ENCODE results near the gene WFDC1.

WFDC1 gene

DNA sequence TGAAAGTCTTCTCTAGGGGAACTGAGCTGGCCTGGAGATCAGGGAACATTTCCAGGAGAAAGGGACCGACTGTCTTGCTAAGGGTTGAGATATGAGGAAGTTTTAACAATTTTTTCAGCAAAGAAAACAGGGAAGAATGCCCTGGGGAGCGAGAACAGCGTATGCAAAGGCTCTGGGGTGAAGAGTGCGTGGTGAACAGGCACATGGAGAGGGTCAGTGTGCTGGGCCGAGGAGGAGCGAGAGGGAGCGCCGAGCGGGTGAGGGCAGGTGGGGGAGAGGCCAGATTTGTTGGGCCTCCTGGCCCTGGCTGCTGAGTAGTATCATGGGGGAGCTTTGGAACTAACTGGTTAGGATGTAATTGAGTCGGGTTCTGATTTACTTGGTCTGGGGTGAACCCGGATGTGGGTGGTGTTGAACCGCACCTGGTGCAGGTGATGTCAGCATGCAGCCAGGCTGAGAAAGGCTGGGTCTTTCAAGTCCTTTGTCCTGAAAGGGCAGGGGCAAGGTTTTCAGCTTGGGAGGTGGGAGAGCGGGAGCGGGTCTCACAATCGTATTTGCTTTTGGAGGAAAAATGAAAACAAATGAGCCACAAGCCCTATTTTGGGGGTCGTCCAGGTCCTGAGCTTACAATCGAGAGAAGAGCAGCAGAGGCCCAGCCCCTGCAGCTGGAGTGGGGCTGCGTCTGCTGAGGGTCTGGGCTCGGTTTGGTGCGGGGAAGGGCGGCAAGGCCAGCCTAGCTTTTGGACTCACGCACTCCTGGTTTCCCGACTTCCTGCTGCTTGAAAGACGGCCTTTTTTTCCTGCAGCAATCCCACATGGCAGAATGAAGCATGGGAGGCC is 11.1 kb upstream of the WFDC1 start:
- ATAC-seq (no peak), DNase-seq (ENCODE audit: low spot score in 2 of 2) (no peak)
- Mint-ChIP-seq H3K4me1 (no peaks in the 10 kb centered on the region), H3K9me3 (no peaks in the 10 kb centered on the region), H3K27ac (no peak overlapping the region), H3K4me3 (no peak overlapping the region), H3K36me3 (no peaks in the 10 kb centered on the region)

DNA sequence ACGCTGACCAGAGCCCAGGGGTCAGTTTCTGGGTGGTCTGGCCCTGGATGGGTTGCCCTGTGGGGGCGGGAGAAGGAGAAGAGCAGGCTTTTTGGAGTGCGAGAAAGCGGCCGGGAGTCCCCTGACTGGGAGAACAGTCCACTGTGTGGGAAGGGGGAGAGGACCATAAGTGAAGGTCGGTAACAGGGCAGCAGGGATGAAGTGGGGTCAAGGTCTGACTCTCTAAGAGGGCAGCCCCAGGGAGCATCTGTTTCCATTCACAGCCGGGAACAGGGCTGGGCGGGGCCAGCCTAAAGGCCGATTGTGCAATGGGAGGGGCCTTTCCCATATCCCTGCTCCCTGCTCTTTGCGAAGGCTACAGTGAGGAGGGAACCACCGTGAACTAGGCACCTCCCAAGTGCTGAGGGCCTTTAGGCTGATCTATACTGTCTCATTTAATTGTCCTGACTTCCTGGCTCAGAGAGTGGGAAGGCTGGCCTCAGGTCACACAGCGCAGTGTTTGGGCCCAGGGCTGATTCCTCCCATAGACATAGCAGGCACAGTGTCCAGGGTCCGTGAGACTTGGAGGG is 10.4 kb upstream of the WFDC1 start:
- H3K9me3 Mint-ChIP-seq, result no peaks in the 10 kb centered on the region
- no peaks in the 10 kb centered on the region for H3K36me3 Mint-ChIP-seq
- no peak overlapping the region for H3K4me3 Mint-ChIP-seq
- H3K27ac Mint-ChIP-seq, result no peak overlapping the region
- ATAC-seq, result no peak
- DNase-seq (ENCODE audit: low spot score in 2 of 2), result no peak
- H3K4me1 Mint-ChIP-seq, result no peaks in the 10 kb centered on the region

DNA sequence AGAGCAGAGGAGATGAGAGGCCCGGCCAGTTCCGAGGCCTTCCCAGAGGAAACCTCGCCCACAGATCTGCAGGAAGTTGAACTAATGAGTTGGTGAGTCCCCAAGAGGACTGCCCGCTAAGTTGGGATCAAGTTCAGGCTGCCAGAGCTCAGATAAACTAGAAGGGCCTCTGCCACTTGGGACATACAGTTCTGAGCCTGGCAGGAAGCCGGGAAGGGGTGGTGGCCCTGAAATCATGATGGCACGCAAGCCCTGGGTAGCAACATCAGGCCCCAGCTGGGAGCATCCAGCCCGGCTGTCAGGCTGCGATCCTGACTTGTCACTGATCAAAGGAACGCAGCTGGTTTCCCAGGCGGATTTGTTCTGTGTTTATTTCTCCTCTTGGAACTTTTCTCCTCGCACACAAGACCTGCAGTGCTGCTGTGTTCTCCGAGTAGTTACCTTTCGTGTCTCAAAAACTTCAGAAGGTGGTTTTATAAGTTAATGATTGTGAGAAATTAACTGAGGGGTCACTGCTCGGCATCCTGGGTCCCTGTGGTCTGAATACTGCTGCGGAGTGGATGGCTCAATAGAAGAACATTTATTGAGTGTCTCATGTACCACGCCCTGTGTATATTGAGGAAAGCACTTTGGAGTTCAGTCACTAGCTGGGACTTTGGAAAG is 8.0 kb upstream of the WFDC1 start:
- no peaks in the 10 kb centered on the region for H3K9me3 Mint-ChIP-seq
- DNase-seq (ENCODE audit: low spot score in 2 of 2) (no peak), ATAC-seq (no peak)
- no peaks in the 10 kb centered on the region for H3K36me3 Mint-ChIP-seq
- H3K27ac Mint-ChIP-seq, result no peak overlapping the region
- no peak overlapping the region for H3K4me3 Mint-ChIP-seq
- H3K4me1 Mint-ChIP-seq, result no peaks in the 10 kb centered on the region

DNA sequence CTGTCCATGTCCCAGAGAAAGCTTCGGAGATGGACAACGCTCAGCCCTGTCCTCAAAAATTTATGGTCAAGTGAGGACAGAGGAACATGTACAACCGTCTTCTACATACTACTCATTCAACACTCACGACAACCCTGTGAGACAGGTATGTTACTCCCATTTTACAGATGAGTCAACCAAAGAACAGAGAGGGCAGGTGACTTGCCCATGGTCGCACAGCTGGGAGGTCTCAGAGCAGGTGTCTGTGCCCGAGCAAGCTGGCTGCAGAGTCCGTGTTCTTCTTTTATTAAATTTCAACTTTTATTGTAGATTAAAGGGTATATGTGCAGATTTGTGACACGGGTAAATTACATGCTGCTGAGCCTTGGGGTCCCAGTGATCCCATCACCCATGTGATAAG is 5.8 kb upstream of the WFDC1 start:
- Mint-ChIP-seq H3K4me3 (no peak overlapping the region), H3K9me3 (no peaks in the 10 kb centered on the region), H3K27ac (no peak overlapping the region), H3K4me1 (no peaks in the 10 kb centered on the region), H3K36me3 (no peaks in the 10 kb centered on the region)
- no peak for DNase-seq (ENCODE audit: low spot score in 2 of 2)
- no peak for ATAC-seq

DNA sequence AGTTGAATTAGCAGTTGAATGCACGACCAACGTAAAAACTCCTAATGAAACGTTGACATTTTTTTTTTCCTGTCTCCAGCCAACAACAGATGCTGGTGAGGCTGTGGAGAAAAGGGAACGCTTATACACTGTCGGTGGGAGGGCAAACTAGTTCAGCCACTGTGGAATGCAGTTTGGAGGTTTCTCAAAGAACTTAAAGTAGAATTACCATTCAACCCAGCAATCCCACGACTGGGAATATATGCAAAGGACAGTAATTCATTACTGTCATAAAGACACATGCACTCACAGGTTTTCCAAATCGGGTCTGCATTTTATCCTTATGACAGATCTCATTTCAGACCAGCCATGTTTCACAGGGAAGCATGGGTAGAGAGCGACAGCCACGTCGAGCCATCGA is 3.5 kb upstream of the WFDC1 start:
- H3K4me1 Mint-ChIP-seq, result peaks cover 4% of the 10 kb centered on the region
- no peaks in the 10 kb centered on the region for H3K9me3 Mint-ChIP-seq
- DNase-seq (ENCODE audit: low spot score in 2 of 2), result no peak
- H3K27ac Mint-ChIP-seq, result no peak overlapping the region
- no peaks in the 10 kb centered on the region for H3K36me3 Mint-ChIP-seq
- no peak overlapping the region for H3K4me3 Mint-ChIP-seq
- ATAC-seq, result no peak

DNA sequence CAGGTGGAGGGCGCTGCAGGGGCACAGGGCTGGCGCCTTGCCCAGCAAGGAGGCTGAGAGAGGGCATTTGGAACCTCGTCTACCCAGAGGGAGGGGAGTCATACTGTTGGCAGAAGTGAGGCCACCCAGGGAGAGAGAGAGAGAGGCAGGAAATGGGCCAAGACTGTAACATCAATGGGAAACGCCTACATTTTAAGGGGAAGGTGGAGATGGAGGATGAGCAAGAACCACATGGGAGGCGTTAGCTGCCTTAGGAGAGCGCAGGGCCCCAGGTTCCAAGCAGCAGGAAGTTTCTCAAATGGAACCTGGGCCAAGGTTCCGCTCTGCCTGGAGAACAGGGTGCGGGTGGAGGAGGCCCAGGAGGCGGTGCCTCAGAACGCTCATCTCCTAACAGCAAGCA is 2.7 kb upstream of the WFDC1 start:
- no peak for ATAC-seq
- Mint-ChIP-seq H3K4me1 (peaks cover 4% of the 10 kb centered on the region), H3K9me3 (no peaks in the 10 kb centered on the region), H3K4me3 (no peak overlapping the region), H3K36me3 (no peaks in the 10 kb centered on the region), H3K27ac (no peak overlapping the region)
- DNase-seq (ENCODE audit: low spot score in 2 of 2), result no peak

DNA sequence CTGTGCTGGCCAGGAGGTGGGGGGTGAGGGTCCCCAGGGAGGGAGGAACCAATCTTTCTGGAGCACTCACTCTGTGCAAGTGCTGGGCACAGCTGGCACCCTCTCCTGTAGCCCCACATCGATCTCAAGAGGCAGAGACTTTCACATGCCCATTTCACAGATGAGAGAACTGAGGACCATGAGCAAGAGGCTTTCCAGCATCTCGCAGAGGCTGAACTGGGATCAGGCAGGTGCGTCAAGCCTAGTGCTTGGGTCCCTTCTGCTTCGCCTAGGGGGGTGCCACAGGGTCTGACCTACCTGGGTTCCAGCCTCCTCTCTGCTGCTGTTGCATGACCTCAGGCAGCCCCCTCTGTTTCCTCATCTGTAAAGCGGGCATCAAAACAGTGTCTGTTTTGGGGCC is 1.3 kb upstream of the WFDC1 start:
- ATAC-seq (no peak), DNase-seq (ENCODE audit: low spot score in 2 of 2) (no peak)
- no peaks in the 10 kb centered on the region for H3K36me3 Mint-ChIP-seq
- H3K4me1 Mint-ChIP-seq, result peaks cover 4% of the 10 kb centered on the region
- no peaks in the 10 kb centered on the region for H3K9me3 Mint-ChIP-seq
- no peak overlapping the region for H3K27ac Mint-ChIP-seq
- no peak overlapping the region for H3K4me3 Mint-ChIP-seq

DNA sequence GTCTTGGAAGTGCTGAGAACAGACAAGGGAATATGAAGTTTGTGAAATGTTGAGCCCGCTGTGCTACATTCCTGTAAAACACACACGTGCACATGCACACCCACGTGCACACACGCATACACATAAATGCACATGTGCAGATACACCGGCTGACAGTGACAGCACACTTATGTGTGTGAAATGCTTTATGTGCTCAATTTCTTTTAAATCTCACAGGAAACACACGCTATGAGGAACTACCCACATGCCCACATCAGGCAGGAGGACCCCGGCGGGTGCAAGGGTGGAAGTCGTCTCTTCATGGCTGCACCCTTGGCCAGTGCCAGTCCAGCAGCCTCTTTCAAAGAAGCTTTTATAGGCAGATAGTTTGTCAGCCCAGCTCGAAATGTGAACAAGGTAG is 561 bp upstream of the WFDC1 start:
- H3K4me1 Mint-ChIP-seq, result peaks cover 4% of the 10 kb centered on the region
- H3K36me3 Mint-ChIP-seq, result no peaks in the 10 kb centered on the region
- H3K4me3 Mint-ChIP-seq, result no peak overlapping the region
- no peaks in the 10 kb centered on the region for H3K9me3 Mint-ChIP-seq
- no peak overlapping the region for H3K27ac Mint-ChIP-seq
- DNase-seq (ENCODE audit: low spot score in 2 of 2) (no peak), ATAC-seq (no peak)

DNA sequence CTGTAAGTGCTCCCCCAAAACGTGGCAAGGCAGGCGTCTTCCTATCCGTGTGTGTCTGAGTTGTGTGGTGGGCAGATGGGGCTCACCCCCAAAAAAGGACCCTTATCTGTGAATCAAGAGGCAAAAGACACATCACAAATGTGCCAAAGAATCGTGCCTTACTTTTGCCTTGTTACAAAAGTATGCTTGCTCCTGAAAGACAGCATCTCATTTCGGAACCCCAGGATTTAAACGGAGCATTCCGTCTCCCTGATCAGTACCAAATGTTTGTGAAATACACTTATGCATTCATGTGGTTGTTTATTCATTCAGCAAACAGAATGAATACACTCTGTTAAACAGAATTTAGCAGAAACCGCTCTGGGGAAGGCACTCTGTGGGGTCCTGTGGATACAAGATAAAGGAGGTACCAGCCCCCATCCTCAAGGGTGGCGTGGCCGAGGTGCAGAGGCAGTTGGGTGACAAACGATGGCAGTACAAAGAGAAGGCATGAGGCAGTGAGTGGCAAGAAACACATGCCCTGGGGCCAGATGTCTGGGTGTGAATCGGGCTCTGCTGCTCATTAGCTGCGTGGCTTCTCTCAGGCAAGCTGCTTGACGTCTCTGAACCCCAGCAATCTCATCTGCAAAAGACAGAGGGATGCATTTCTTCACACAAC is 654 bp downstream of the WFDC1 start:
- no peak for ATAC-seq
- no peak for DNase-seq (ENCODE audit: low spot score in 2 of 2)
- Mint-ChIP-seq H3K4me3 (no peak overlapping the region), H3K4me1 (peaks cover 4% of the 10 kb centered on the region), H3K9me3 (no peaks in the 10 kb centered on the region), H3K27ac (no peak overlapping the region), H3K36me3 (no peaks in the 10 kb centered on the region)

DNA sequence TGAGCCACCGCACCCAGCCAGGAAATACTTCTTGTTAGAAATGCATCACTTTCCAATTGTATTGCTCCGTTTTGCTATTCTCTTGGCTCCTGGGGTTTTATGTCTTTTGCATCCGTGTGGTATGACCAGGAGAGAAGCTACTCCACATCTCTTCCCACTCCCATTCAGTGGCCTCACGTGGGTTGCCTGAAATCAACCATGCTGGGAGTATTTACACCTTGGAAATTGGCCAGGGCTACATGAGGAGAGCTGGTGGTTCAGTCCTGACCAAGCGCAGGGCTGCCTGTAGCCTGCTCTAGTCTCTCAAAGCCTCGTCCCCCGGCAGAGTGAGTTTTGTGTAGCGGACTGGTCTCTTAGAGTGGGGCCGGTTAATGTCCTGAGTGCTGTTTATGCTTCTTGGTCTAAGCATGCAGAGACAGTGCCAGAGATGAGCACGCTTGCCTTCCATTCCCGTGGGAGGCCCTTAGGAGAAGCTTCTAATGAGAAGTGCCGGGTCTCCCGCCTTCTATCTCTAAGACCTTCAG is 3.8 kb downstream of the WFDC1 start:
- H3K27ac Mint-ChIP-seq, result no peak overlapping the region
- H3K36me3 Mint-ChIP-seq, result no peaks in the 10 kb centered on the region
- no peaks in the 10 kb centered on the region for H3K9me3 Mint-ChIP-seq
- no peak for DNase-seq (ENCODE audit: low spot score in 2 of 2)
- H3K4me3 Mint-ChIP-seq, result no peak overlapping the region
- no peak for ATAC-seq
- H3K4me1 Mint-ChIP-seq, result peaks cover 4% of the 10 kb centered on the region

DNA sequence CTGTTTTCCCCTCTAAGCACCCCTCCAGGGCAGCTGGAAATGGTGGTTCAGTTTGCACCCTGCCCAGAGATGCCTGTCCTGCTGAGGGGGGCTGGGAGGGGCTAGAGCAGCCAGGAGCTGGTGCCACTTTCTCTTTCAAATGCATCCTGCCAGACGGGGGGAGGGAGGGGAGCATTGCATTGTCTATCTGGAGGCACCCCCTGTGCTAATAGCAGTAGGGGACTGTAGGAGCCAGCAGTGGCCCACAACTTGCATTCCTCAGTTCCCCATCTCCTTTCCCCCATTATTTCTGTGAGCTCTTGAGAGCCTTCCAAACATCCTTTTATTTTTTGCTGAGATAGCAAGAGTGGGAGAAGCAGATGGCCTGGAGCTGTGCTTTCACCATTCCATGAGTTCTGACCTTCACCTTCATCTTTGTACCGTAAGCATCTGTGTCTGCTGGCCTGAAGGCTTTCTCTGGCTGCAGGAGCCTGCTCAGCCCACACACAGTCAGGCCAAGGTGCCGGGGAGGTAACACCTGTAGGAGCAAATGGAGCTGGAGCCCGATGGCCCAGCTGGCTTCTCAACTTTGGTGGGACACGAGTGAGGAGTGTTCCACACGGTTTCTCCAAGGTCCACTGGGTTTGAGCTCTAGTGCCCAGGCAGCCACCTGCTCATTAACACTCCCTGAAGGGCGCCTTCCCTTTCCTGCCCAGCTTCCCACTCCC is 5.2 kb downstream of the WFDC1 start:
- H3K36me3 Mint-ChIP-seq, result no peaks in the 10 kb centered on the region
- no peak overlapping the region for H3K4me3 Mint-ChIP-seq
- DNase-seq (ENCODE audit: low spot score in 2 of 2), result no peak
- H3K27ac Mint-ChIP-seq, result no peak overlapping the region
- ATAC-seq, result no peak
- no peaks in the 10 kb centered on the region for H3K9me3 Mint-ChIP-seq
- H3K4me1 Mint-ChIP-seq, result peaks cover 4% of the 10 kb centered on the region

DNA sequence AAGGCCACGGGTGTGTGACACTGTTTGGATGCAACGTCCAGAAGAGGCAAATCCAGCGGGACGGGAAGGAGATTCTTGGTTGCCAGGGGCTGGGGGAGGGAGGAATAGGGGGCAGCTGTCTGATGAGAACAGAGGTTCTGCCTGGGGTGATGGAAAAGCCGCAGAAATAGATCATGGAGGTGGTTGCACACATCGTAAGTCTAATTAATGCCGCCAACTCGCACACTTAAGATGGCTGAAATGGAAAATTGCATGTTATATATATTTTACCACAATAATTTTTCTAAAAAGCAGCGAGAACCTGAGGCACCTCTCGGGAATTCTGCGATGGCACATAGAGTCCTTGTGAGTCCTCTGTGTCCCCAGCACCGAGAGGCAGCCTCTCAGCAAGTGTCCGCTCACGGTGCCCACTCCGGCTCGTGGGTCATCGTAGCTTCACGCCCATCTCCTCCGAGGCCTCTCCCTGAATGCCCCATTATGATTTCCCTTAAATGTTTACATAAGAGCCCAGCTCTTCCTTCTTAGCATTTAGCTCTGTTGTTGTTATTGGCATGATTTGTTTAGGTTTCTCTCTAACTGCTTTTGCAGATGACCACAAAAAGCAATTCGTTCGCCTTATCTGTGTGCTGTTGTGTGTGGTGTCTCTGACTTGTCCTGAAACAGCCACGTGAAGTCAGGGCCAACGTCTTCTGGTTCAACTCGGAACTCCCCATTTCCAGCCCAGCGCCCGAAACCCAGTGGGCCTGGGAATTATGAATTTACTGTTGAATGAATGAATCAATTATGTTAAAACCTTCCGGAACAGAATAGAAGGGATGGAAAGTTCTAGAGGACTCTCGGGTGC is 7.7 kb downstream of the WFDC1 start:
- no peak for ATAC-seq
- DNase-seq (ENCODE audit: low spot score in 2 of 2), result no peak
- H3K9me3 Mint-ChIP-seq, result no peaks in the 10 kb centered on the region
- no peak overlapping the region for H3K27ac Mint-ChIP-seq
- H3K36me3 Mint-ChIP-seq, result no peaks in the 10 kb centered on the region
- H3K4me1 Mint-ChIP-seq, result no peaks in the 10 kb centered on the region
- H3K4me3 Mint-ChIP-seq, result no peak overlapping the region

DNA sequence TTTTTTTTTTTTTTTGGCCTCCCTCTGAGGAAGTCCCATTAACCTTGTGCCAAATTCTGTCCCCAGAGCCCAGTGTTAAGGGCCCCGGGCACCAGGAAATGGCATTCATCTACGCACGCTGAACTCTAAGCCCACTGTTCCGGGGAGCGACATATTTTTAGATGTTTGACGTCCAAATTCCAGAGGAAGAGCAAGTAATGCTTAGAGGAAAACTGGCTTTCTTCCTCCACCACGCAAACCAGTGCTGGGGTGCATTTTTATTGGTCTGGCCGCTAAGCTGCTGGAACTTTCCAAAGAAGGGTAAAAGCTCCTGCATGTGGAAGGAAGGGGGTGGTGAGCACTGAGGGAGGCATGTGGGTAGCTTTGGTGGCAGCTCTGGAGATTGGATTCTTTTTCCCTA is 8.3 kb downstream of the WFDC1 start:
- no peak for ATAC-seq
- H3K4me1 Mint-ChIP-seq, result no peaks in the 10 kb centered on the region
- H3K4me3 Mint-ChIP-seq, result no peak overlapping the region
- H3K36me3 Mint-ChIP-seq, result no peaks in the 10 kb centered on the region
- DNase-seq (ENCODE audit: low spot score in 2 of 2), result no peak
- H3K9me3 Mint-ChIP-seq, result no peaks in the 10 kb centered on the region
- no peak overlapping the region for H3K27ac Mint-ChIP-seq

DNA sequence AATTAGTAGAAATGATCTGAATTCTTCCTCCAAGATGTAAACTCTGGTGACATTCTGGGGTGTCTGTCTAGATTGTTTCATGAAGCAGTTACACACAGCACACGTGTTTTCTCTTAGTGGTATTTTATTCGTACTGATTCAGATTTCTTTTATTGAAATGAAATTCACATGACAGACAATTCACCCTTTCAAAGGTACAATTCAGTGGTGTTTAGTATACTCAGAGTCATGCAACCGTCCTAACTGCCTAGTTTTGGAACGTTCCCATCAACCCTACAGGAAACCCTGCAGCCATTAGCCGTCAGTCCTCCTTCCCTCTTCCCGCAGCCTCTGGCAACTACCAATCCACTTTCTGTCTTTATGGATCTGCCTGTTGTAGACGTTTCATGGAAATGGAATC is 8.8 kb downstream of the WFDC1 start:
- no peaks in the 10 kb centered on the region for H3K9me3 Mint-ChIP-seq
- H3K4me3 Mint-ChIP-seq, result no peak overlapping the region
- H3K36me3 Mint-ChIP-seq, result no peaks in the 10 kb centered on the region
- DNase-seq (ENCODE audit: low spot score in 2 of 2), result no peak
- no peaks in the 10 kb centered on the region for H3K4me1 Mint-ChIP-seq
- no peak overlapping the region for H3K27ac Mint-ChIP-seq
- ATAC-seq, result no peak

Measured in stimulated activated effector memory CD8-positive, alpha-beta T cell treated with anti-CD3 and anti-CD28 coated beads, Interleukin-12 subunit alpha, Interleukin-12 subunit beta, amount 100 ng/mL, for 72 hours (primary cell).